T-helper 9 cell (primary cell): ENCODE results near the gene EPS8.

Source experiments
- DNase-seq: peaks from one replicate; pipeline ENCODE4 v3.0.0-alpha.2; 2020
- total RNA-seq, 2 donors: gene quantifications; one replicate each; lab custom pipeline; 2026; lab: John Stamatoyannopoulos, UW

EPS8 gene
- 6.6 to 9.9 reads per million in 2 donors for total RNA-seq

DNA sequence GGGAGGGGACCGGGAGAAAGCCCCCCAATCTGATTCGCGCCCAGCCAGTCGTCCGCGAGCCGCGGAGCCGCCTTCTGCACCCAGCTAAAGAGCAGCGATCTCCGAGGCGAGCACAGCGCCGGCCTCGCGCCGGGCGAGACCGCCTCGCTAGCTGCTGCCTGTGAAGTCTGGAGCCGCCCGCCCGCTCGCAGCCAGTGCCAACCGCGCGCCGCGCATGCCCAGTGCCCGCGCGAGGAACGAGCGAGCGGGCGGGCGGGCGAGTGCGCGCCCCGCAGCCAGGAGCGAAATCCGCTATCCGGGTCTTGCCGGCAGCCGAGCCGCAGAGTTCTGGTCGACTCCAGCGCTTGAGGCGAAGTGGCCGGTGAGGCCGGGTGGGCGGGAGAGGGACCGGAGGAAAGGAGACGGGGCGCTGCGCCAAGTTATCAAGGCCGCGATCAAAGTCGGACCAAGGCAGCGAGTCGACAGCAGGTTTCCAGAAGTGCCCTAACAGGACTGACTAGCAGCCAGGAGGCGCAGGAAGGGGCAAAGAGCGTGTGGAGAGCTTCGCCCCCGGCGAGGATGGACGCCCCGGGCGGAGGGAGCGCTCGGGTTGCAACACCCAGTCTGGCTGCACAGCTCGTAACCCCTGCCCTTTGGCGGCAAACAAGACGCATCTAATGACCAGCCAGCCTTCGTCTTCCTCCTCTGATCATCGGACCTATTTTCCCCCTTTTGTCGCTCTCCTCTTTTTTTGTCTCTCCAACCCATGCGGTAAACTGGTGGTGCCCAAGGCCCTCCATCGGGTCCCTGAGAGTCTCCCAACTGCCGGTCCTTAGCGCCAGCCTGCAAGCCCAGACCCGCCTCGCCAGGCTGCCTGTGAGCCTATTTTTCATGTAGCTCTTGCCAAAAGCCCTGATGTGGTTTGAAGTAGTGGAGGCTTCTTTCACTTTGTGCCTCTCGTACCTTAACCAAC, at the start of gene EPS8:
EPS8 (minus strand) TSS at position 169 of the 952 bp plus-strand sequence. CDS start 106,437 bp downstream, outside the sequence.
- DNase-seq = peak; percentile 83

DNA sequence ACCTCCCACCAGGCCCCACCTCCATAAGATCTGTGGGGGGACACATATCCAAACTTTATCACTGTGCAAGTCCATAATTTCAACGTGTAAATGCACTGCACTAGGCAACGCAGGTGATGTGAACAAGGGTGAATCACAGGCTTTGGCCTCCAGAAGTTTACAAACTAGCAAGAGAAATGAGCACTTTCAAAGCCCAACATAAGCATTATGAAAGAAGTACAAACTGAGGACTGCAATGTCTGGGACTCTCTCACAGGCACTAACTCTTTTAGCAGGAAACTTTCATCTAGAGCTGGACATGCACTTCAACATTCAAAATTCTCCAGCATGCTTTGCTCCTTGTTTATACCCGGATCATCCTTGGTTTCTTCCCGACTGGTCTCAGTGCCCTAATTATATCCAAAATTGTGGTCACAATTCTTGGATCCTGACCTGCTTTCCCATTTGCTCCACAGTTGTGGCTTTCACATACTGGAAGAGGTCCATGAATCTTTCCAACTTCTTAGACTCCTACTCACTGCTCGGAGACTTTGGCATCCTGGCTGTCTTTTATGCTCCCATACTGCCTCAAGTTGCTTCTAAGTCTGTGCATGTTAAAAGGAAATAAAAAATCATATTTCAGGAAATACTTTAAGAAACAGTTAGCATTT, 48.1 kb upstream of the EPS8 start:
- DNase-seq = no peak

DNA sequence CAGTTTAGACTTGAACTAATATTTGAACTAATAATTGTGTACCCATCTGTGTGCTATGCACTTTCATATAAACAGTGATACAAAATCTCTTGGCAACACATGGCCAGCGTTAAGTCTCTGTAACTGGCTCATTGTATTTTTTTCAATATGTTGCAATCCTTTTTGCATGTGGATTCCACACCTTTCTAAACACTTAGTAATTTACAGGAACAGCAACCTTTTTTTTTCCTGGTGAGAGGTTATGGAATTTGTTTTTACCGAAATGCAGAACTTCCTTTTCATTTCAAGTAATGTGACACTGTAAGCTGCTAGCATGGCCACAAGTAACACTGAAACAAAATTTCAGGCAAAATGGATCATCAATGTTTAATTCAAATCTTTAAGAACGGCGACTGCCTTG, 45.4 kb upstream of the EPS8 start:
- no peak for DNase-seq

DNA sequence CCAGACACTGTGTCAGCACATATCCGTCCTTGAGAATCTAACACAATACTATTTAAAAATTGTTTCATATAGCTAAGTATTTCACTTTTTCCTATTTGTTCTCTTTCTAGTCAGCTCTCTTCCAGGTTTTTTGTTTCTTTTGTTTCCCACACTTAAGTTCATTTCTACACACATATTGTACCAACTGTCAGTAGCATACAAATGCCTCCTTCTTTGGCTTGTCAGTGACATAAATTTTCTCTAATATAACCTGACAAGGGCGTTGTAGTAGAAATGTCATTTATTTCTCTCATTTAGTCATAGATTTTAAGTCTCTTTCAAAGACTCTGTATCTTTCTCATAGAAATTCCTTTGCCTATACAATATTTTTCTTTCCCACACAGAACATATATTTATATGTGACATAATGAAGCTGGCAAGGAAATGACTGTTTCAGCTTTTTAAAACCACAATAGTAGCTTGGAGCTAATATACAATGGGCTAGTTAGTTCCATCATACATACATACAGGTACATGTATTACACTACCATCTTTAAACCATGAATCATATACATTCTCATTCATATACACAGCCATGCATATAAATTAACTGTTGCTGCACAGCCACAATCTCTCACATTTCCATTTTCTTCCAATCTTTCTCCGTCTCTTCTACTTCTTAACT, 42.3 kb upstream of the EPS8 start:
- DNase-seq = no peak

DNA sequence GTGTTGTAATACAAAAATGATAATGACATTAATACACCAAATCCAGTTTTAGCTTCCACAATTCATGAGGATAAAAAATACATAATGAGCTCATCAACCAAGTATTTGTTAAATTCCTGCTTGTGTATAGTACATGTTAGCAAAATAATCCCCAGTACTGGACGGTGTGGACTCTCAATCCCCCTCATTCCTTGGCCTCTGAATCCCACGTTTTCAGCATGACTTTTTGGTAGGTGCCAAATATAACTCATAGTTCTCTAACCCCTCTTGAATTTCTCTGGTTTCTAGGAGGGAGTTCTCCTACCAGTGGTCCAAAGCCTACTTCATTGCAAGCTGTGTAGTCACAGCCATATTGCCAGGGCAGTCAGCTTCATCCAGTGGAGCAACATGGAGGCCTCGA, 41.4 kb upstream of the EPS8 start:
- no peak for DNase-seq

DNA sequence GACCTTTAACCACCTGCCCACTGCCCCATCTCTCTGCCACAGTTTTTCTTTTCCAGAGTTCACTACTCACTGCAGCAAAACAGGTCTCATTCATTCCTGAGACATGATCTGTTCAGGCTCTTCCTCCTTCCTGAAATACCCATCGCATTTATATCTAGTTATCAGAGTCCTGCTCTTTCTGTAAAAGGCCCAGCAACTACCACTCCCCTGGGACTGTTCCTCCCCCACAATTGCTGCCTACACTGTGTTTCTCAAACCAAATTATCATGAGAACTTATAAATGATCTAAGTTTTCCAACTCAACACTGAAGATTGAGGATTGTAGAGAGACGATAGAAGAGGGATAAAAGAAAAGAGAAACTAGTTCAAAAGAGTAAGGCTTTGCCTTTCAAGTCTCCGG, 40.8 kb upstream of the EPS8 start:
- no peak for DNase-seq

DNA sequence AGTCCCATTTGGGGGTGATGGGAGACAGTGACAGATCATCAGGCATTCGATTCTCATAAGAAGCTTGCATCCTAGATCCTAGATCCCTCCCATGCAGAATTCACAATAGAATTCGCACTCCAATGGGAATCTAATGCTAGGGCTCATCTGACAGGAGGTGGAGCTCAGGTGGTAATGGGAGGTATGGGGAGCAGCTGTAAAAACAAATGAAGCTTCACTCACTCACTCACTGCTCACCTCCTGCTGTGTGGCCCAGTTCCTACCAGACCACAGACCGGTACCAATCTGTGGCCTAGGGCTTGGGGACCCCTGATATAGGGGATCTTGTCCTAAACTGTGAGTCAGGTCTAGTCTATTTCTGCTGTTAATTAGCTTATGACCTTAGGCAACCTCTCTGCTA, 40.1 kb upstream of the EPS8 start:
- no peak for DNase-seq

DNA sequence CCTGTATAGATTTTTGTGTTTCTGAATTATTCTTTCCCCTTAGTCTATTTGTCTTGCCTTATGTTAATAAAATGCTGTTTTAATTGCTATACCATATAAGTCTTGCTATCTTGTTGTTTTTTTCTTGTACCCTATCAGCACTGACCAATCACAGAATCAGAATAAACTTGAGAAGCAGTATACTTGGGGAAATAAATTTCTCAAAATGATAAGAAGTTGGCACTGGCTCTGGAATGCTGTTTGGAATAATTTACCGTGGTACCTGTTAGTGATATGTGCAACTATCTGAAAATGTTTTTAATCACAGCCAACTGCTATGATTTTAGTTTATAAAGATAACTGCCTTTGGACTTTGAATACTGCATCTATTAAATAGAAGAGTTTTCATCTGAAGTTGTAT, 37.9 kb upstream of the EPS8 start:
- DNase-seq = no peak

DNA sequence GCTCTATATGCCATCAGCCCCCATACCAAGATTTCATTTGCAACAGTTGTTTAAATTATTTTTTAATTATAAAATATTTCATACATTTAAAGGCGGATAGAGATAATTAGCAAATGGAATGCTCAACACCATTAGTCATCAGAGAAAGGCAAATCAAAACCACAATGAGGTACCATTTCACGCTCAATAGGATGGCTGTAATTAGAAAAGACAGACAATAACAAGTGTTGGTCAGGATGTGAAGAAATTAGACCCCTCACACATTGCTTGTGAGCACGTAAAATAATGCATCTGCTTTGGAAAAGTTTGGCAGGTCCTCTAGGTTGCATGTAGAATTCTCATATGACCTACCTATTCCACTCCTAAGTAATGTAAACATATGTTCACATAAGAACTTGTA, 35.3 kb upstream of the EPS8 start:
- no peak for DNase-seq

DNA sequence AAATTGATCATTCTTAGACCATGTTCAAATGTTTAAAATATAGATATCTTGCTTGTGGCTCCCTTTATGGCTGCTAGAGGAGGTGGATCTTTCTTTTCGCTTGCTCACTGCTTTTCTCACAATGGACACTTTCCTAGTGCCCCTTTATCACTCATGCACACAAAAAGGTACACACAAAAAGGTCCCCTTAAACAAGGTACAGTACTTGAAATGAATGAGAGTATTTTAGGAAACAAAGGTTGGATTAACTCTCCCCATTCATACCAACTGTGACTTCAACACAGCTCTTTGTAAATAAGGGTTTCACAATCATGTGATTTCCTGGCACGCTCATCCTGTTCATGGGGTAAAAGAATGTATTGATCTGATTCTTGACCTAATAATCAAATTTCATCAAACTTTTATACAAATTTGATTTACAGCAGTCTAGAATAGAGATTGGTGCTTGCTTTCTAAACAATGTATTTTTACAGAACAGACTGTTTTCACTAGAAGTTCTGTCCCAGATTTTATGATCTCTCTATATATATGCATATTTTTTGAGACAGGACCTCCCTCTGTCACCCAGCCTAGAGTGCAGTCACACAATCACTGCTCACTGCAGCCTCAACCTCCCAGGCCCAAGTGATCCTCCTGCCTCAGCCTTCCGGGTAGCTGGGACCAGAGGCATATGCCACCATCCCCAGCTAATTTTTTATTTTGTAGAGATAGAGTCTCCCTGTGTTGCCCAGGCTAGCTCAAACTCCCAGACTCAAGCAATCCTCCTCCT, 34.4 kb upstream of the EPS8 start:
- no peak for DNase-seq

DNA sequence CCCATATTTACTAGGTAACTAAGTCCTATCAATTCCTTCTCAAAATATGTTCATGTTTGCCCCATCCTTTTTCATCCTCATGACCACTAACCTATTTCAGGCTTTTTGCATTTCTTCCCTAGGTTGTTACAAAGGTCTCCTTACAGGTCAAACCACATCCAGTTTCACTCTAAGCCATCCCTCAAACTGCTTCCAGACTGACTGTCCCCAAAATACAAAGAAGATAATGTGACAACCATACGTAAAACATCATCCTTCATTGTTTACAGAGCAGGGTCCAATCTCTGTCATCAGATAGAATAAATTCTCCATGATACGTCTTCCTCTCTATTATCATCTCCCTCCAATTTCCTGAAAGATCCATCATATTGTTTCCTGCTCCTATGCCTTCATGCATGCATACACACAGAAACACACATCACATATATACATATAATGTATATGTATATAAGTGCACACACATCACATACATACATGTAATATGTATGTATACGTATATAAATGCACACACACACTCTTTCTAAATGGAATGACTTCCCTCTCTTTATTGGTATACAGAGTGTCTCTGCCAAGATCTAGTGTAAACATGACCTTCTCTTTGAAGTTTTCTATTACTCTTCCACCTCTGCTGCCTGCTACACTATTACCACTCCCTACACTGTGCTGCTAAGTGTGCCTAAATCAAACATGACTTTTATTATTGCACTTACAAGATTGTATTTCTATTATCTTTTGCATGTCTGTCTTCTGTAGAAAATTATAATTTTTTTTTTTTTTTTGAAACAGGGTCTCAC, 30.7 kb upstream of the EPS8 start:
- DNase-seq = no peak

DNA sequence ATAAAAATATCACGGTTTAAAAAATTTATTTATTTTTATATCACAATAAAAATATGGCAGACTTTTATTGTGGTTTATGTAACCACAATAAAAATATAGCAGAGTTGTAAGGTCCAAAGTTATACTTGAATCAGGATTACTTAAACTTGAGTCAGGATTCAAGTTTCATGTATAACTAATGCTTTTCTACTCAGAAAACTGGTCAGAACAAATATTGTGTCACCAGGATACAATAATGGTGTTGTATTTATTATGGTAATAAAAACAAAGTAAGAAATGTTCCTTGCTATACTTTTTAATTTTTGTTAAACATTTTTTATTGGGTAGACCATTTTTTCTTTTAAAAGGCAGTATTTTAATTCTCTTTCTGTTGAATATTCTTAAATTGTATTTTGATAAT, 29.2 kb upstream of the EPS8 start:
- DNase-seq = no peak

DNA sequence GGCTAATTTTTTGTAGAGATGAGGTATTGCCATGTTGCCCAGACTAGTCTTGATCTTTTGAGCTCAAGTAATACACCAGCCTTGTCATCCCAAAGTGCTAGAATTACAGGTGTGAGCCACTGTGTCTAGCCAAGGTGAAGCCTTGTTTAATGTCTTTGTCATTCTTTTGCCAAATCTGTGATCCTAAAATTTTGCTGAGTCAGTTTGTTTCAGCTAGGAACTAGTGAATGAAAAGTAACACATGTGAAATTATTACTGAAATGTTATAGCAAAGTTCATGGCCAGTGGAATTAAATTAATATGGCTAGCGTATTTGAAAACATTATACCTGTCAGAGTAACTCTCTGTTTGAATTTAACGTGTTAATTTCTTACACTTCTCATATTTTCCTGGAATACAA, 26.5 kb upstream of the EPS8 start:
- no peak for DNase-seq

DNA sequence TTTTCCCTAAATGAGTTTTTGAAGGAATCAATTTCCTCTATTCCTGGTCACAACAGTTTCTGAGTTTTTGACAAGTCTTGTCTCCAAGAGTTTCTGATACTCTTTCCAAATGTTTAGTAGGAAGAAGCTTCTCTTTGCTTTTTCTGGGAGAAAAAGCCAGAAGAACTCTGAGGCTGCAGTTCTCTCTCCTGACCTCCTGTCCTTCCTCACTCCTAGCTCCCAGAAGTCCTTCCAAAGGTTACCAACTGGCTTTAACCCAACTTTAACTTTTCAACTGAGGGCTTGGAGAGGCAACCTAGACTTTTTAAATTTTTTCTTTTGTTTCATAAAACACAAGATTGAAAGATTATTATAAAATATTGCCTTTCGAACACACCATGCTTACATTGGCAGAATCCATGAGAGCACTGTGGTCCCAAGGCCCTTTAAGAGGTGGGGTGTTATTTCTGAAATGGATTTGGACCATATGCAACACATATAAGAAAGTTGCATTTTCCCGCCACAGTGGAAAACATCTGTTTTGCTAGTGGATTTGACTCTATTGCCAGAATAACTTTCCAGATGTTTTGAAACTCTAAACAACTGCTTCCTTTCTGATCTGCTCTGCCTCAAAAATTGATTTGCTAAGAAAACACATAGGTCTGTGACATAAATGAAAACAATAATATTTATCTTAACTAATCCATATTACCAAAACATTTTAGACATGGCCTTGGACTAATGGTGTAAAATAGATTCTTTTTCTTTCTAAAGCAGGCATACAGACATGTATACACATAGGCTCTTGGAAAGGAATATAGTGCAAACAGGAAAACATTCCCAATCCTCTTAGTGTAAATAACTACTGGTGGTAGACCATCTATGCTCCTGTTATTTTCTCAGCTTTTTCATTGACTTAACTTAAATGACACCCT, 22.3 kb upstream of the EPS8 start:
- no peak for DNase-seq

DNA sequence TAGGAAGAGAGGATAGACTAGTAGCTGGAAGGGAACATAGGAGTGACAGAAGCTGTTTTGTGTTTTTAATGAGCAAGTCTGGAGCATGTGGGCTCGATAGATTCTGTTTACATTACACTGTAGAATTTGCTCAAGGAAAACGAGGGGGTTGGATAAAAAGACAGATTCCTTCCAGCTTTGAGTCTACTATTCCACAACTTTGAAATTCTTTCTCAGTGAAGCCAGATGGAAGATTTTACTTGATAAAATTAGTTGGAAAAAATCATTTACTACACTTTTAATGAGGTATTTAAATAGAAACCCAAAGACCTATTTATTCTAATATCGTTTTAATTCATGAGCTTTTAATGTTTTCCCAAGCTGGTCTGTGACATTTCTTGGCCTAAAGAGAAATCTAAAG, 19.5 kb upstream of the EPS8 start:
- no peak for DNase-seq

DNA sequence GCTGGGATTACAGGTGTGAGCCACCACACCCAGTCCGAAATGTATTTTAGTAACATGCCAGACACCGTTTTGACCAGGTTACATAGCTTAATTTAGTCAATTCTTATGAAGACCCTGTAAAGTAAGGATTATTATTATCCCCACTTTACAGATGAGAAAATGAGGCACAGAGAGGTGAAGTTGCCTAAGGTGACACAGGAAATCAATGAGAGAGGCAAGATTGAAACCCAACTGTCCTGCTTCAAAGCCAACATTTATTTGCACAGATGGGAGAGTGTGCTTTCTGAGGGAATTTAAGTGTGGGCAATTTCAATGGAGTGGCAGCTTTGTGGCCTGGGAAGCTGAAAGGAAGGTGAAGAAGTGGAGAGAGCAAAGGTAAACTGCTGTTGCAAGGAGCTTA, 19.1 kb upstream of the EPS8 start:
- no peak for DNase-seq

DNA sequence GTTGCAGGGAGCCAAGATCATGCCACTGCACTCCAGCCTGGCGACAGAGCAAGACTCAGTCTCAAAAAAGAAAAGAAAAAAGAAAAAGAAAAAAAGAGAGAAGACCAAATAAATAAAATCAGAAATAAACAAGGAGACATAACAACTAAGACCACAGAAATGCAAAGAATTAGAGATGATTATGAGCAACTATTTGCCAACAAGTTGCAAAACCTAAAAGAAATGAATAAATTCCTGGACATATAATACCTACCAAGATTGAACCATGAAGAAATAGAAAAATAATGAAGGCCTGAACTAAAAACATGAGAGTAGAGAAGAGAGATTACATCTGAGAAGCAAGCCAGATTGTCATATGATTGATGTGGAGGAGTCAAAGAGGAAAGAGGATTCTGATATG, 17.6 kb upstream of the EPS8 start:
- DNase-seq = no peak

DNA sequence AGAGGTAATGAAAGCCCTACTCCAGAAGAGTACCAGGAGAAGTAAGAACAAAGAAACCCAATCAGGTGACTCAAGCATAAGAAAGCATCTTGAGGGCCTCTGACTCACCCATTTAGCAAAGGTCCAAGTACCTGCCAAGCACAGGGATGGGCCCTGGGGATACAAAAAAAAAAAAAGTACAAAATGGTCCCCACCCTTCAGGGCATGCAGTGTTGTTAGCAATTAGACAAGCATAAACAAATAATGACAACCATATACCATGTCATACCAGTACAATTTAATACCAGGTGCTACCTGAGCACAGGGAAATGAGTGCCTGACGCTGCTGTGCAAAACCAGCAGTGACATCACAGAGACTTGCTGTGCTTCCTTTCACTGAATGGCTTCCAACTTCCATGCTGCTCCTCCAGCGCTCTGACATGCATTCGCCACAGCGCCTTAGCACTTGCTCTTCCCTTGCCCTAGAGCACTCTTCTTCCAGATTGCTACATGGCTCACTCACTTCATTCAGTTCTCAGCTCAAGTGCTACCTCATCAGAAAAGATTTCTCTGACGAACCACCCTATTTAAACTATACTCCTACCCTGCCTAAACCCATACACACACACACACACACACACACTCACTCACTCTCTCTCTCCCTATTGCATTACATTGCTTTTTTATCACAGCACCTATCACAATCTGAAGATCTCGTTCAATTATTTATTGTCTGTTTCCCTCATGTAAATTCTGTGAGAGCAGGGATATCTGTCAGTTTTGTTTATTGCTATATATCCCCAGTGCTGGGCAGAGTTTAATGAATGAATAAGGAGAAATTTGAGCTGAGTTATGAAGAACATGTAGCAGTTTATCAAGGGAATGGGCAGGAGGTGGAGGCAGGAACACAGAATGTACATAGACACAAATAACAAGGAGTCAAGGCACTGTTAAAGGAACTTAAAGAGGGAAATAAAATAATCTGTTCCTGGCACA, 12.9 kb upstream of the EPS8 start:
- DNase-seq = no peak

DNA sequence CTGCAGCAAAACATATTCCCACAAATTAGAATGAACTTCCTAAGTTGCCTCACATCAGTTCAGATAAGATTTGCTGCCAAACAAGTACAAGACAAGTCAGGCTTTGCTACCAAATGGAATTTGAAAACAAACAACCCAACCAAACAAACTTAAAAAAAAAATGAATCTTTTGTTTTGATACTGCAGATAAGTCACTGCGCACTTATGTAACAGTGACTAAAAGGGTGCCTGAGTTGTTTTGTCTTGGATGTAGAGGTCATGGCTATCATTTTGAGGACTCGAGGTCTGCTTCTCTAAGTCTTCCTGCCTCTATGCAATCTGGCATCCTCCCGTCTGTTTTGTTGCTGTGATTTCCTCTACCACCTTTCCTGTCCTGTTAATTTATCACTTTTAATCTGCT, 11.1 kb upstream of the EPS8 start:
- no peak for DNase-seq

DNA sequence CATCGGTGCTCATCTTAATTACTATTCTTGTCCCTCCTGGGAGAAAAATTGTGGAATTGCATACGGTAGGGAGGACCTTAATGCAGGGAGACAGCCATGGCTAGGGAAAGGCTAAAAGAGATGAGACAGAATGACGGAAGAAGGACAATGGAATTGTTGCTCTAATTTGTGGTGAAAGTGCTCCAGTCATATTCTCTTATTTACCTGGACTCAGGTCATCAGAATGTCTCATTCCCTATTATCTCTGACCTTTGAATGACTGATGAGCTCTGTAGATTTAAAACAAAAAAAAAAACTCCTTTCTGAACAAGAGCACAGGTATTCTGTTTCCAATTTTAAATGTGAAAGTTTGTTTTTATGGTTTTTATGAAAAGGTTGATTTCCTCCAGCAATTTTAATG, 8.6 kb upstream of the EPS8 start:
- no peak for DNase-seq
